Erythroblast (primary cell): Measurements from ENCODE around the gene KIF25.
"Not testable (repeated sequence)": the region's sequence is repeated elsewhere in the genome, so short reads cannot be mapped to it uniquely, and the experiment has no call there.

Experiments used
- DNase-seq, 2 experiments: peaks; one replicate each; lab custom pipeline; 2025; lab: John Stamatoyannopoulos, UW
- GATA1 ChIP-seq: IDR thresholded peaks from 2 replicates; pipeline ENCODE4 v1.6.1; 2011; ENCODE audit warnings: low read depth, mild to moderate bottlenecking, control low read depth, low read length, moderate library complexity
- POLR2A ChIP-seq: IDR thresholded peaks from 2 replicates; pipeline ENCODE4 v1.6.1; 2011; ENCODE audit warnings: mild to moderate bottlenecking, low read length

The KIF25 gene

DNA sequence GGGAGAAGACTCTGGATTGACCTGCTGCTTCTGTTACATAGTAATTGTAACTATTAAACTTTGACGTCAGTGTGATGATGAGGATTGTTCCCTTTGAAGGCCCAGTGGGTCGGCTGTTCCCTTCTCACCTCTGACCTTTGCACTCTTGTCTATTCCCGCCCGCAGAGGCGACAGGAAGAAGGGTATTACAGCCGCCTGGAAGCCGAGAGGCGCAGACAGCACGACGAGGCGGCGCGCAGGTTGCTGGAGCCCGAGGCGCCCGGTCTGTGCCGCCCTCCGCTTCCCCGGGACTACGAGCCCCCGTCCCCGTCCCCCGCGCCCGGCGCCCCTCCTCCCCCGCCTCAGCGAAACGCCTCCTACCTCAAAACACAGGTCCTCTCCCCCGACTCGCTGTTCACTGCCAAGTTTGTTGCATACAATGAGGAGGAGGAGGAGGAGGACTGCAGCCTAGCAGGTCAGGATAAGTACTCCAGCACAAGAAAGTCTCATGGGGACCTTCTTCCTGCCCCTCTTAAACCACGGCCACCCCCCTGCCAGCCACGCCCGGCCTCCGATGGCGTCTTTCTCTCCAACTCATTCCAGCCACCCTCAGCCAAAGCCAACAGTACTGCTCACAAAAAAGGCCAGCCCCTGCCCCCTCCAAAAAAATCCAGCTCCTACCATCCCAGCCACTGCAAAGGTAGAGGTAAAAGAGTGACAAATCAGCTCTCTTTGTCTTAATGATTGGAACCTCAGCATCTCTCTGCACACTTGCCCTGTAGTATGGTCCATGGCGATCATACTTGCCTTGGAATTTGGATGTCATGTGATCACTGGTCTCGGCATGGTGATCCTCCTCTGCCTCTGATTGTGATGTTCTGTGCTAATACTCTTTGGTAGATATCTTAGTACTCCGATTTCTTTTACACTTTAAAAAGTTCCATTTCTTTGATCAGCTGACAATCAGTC, 31.6 kb upstream of the KIF25 start:
- TF ChIP-seq GATA1: no peak
- no peak for TF ChIP-seq POLR2A
- no peak for DNase-seq

DNA sequence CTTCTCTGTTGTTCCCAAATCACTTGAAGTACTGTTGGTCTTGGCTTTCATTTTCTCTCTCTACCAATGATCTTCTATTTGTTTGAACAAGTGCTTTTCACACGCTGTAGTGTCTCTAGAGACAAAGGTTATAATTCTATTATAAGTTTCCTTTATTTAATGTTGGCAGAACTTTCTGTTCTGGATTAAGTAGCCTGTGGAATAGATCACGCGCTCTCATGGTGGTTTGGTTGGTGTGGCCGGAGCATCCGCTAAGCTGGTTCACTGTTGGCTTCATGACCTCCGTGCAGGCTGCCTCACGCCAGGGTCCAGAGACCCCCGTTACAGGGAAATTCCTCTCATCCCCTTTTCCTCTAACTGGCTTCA, 30.9 kb upstream of the KIF25 start:
- TF ChIP-seq GATA1 (no peak), POLR2A (no peak)
- DNase-seq: no peak

DNA sequence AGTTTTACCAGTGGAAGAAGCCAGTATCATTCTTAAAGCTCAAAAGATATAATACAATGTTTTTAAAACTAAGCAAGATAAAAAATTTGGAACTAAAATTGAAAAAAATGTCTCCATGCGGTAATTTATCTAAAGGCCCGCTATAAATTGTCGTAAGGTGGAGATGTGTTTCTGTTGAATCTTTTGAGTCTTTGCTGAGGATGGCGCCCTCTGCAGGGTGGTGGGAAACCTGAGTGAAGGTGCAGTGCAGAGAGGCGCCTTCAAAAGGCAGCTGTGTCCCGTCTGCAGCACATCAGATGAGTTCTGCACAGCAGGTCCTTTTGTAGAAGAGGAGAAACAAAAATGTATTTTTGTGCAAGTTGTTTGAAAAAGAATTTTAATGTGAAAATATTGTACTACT, 29.4 kb upstream of the KIF25 start:
- peak; percentile 12 to 28 for DNase-seq
- TF ChIP-seq GATA1 (no peak), POLR2A (no peak)

DNA sequence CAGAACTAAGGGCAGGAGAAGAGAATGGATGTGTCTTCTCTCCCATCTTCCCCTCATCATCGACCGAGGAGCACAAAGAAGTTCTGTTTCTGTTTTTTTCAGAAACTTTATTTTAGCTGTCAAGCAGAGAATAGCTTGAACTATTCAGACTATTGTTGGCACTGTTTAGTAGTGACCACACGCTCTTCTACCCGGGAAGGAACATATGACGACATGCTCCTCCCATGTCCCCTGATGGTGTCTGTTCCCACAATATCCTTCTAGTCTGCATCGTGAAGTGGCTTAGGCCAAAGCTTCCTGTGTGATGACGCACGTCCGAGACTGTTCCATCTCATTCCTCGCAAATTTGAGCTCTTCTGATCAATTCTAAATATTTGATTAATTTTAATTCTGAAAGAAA, 27.2 kb upstream of the KIF25 start:
- no peak for DNase-seq
- TF ChIP-seq POLR2A: no peak
- TF ChIP-seq GATA1: no peak

DNA sequence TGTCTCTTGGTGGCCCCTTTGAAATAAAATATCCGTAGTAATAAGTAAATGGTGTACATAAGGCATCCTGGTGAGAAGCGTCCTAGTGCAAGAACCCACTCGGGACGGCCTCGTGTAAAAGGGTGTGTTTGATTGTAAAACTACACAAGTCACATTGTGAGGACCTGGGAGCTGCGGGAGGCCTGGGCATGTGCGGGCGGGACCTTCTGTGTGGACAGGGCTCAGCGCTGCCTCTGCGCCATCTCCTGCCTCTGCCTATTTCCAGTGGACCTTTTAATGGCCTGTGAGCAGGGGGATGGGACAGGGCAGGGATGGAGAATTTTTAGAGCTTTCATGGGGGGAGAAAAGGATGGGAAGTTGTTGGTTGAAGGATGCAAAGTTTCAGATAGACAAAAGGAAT, 25.3 kb upstream of the KIF25 start:
- TF ChIP-seq GATA1 (no peak), POLR2A (no peak)
- DNase-seq: no peak

DNA sequence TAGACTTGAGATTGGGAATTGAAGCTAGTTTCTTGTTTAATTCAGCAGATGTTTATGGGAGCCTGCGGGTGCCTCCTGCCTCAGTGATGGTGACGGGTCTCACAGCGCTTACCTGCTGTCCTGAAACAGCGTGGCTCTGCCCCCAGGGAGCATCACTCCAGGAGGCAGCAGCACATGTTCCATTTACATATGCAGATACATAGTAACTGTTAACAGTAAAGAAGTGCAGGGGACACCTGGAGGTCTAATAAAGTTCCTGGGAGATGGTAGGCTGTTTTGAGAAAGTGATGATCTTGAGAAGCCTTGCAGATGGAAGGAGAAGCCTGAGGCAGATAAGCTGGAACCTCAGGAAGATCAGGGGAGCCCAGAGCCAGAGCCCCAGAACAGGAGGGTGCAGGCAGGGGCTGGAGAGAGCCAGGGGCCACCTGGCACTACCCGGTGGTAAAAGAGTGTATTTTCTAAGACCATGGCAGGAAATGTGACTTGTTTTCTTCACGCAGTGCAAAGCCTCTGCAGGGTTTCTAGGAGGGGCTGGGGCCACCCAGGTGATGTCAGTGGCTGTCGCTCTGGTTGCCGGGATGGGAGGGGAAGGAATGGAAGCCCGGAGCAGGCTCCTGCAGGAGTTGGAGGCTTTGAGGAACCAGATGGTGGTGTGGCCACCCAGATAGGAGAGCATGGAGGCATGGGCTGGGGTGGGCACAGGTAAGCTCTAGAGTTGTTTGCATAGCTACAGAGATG, 24.2 kb upstream of the KIF25 start:
- TF ChIP-seq GATA1 (no peak), POLR2A (no peak)
- DNase-seq: no peak

DNA sequence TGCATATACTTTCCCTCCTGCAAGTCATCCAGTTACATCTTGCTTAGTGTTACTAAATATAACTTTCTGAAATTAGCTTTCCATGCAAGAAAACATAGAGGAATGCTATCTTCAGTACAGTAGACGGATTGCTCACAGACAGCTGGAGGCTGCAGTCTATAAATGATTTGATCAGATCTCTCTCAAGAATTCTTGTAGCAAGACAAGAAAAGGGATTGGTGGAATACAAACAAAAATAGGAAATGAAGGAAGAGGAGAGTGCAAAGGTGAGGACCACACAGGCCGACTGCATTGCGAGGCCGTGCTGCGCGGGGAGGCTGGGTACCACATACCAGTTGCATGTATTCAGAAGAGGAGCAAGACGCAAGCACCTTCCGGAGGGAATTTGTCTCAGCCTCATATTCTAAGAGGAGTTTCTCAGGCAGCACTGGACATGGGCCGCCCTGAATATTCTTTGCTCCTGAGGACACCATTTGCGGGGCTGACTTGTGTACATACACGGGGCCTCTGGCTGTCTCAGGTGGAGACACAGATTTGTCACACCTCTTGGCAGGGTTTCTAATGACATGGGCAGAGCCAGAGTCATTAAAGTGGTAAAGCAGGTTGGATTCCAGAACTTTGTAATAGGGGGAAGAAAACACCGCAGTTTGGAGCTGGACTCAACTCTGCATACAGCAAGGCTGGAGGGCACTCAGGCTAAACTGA, 22.7 kb upstream of the KIF25 start:
- DNase-seq: no peak
- no peak for TF ChIP-seq POLR2A
- TF ChIP-seq GATA1: no peak

DNA sequence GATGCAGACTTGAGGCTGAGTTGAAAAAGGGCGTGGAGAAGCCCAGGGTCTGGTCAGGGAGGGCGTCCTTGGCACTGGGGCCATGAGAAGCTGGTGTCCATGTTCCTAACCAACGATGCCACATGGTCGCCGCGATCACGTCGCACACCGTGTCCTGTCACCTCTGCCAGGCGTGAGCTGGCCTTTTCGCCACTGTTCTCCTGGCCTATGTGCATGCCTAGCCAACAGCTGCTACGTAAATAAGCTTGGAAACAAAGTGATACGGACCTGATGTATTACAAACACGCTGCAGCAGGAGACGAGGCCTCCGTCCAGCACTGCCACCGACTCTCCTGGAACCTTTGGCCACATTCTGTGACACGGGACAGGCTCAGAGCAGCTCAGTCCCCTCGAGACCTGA, 22.0 kb upstream of the KIF25 start:
- TF ChIP-seq POLR2A (no peak), GATA1 (no peak)
- DNase-seq: no peak

DNA sequence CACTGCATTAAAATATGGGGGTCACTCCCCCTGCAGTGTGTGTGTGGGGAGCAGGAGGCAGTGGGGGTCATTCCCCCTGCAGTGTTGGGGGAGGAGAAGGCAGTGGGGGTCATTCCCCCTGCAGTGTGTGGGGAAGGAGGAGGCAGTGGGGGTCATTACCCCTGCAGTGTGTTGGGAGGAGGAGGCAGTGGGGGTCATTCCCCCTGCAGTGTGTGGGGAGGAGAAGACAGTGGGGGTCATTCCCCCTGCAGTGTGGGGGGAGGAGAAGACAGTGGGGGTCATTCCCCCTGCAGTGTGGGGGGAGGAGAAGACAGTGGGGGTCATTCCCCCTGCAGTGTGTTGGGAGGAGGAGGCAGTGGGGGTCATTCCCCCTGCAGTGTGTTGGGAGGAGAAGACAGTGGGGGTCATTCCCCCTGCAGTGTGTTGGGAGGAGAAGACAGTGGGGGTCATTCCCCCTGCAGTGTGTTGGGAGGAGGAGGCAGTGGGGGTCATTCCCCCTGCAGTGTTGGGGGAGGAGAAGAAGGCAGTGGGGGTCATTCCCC, 21.3 kb upstream of the KIF25 start:
- DNase-seq: not testable (repeated sequence)

DNA sequence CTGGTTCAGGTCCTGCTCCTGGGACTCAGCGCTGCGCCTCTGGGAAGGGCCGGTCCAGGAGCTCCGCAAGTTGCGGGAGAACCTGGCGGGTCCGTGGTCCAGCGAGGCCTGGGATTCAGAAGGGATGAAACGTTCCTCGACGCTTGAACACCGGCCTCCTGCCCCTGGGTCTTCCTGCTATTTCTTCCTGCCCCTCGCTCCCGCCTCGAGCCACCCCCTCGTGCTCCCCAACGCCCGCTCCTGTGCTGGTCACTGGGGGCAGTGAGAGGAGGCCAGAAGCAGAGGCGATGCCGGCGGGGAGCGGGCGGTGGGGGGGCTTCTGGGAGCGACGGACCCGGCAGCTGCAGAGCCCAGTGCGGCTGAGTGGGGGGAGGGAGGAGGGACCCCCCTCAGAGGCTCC, 20.8 kb upstream of the KIF25 start:
- DNase-seq: no peak
- TF ChIP-seq GATA1 (no peak), POLR2A (no peak)

DNA sequence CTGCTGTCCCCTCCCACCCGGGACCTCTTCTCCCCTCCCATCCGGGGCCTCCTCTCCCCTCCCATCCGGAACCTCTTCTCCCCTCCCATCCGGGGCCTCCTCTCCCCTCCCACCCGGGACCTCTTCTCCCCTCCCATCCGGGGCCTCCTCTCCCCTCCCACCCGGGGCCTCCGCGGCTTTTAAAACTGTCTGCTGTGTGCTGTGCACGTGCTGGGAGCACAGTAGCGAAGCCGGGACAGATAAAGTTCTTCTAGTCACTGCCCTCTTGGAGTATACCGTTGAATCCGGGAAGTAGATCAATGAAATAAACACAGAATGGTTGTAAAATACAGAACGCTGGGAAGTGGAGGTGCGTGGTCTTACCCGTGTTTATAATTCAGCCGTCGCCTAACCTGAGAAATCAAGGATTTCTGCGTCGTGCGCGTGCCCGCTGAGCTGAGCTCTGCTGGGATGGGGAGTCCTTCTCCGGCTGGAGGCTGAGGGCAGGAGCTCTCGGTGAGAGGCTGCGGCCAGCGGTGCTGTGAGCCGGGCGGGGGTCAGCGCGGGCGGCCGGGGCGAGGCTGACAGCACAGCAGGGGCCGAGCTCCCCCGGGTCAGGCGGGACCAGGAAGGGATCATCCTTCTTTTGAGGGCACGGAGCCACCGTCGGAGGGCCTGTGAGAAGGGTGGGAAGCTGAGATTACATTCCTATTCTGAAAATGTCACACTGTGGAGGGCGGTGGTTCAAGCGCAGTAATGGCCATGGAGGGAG, 19.6 kb upstream of the KIF25 start:
- no peak for TF ChIP-seq POLR2A
- no peak for TF ChIP-seq GATA1
- DNase-seq: no peak

DNA sequence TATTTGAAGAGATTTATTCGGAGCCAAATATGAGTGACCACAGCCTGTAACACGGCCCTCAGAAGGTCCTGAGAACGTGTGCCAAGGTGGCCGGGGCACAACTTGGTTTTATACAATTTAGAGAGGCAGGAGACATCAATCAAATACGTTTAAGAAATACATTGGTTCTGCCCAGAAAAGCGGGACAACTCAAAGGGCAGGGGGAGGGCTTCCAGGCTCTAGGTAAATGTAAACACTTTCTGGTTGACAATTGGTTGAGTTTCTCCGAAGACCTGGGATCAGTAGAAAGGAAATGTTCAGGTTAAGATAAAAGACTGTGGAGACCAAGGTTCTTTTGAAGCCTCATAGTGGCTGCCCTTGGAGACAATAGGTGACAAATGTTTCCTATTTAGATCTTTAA, 18.9 kb upstream of the KIF25 start:
- no peak for DNase-seq
- TF ChIP-seq POLR2A: no peak
- TF ChIP-seq GATA1: no peak

DNA sequence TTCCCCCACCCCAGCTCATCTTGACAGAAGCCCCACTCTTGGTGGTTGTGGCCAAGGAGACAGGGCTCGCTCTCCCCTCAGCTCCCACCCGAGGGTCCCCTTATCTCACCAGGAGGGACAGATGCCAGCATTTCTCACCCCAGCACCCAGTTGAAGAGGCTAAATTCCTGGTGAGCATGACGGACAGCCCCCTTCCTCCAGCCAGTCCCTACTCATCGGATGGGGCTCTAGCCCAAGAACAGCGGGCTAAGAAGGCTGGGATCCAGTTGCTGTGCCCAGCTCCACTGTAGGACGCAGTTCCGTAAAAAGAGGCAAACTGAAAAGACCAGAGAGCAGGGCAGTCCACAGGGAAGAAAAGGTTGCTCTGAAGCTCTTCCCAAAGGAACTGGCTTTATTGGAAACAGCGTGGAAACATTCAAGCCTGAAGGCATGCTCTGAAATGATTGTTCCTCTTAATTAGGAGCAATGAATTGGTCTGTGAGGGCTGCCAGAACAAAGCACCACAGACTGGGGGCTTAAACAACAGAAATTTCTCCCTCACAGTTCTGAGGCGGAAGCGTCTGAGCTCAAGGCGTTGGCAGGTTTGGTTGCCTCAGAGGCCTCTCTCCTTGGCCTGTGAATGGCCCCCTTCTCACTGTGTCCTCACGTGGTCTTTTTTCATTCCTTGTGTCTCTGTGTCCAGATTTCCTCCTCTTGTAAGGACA, 17.9 kb upstream of the KIF25 start:
- TF ChIP-seq POLR2A: no peak
- no peak for TF ChIP-seq GATA1

More for the DNA sequence above, 17.9 kb upstream of the KIF25 start:
- DNase-seq: no peak
